ENCODE results near the gene MECP2.

MECP2 gene

GRCh38 chrX:154115071-154115470, 17.6 kb upstream of the MECP2 start:
- no peak for DNase-seq

- no peak for DNase-seq
These were observed 17.1 kb upstream of the MECP2 start for GRCh38 chrX:154114652-154115051.

GRCh38 chrX:154113729-154114128, 16.2 kb upstream of the MECP2 start:
- no peak for DNase-seq

GRCh38 chrX:154098551-154098950, 1.0 kb upstream of the MECP2 start:
- no peak for DNase-seq

GRCh38 chrX:154097003-154097588, 421 bp downstream of the MECP2 start:
- peak; percentile 44 to 76 (median 68) for DNase-seq

DNA sequence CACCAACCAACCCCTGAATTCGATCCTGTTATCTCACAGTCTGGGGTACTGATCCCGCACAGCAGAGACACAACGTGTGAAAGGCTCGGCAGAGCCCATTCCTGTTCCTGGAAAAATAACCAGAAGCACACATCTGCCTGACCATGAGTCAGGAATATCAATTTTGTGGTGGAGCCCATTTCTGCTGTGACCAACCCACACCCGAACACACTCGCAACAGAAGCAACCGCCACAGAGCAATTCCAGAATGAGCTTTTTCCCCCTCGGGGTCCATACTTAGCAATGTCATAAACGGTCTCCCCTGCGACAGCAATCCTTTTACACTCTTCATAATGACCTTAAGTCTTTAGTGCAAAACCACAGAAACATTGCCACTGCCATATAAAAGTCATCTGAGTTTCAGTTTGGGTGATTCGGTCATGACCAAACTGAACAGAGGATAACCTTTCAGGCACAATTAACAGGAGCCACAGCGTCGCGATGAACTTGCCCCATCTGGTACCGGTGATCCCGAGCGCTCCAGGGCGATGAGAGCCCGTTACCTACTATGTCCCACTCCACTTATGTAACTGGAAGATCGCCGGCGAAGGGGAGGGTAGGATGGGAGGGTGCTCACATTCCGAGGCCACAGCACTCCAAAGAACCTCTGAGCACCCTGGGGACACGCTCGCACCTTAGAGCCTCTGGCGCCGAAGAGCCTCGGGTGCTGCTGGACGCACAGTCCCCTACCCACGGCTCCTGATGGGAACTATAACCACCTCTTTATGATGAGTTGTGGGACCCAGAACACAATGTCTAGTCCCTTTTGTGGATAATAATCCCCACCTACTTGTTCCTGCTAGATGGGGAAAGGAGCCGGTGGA, 1.1 kb downstream of the MECP2 start:
- DNase-seq: peak in 1 of 5 experiments; percentile 57

GRCh38 chrX:154094833-154095232, 2.7 kb downstream of the MECP2 start:
- DNase-seq: no peak

DNA sequence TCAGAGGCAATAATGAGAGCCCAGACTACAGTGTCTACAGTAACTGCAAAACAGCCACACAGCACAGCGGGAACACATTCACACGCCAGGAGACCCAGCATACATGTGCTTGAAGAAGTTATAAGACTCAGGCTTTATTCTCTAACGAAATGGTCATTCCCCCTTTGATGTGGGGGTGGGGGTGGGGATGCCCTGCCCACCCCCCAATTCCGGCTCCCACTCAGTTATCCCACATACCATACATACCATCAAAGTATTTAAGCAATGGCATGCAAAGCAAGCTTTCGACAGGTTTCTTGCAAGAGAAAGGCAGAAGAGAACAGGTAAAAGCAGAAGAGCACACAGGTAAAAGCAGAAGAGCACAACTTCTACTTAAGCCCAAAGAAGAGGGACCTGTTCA, 3.6 kb downstream of the MECP2 start:
- DNase-seq: no peak

GRCh38 chrX:154092371-154092770, 5.1 kb downstream of the MECP2 start:
- peak in 1 of 5 experiments; percentile 28 for DNase-seq

- peak in 1 of 5 experiments; percentile 13 for DNase-seq
These were observed 5.8 kb downstream of the MECP2 start for GRCh38 chrX:154091678-154092077.

DNA sequence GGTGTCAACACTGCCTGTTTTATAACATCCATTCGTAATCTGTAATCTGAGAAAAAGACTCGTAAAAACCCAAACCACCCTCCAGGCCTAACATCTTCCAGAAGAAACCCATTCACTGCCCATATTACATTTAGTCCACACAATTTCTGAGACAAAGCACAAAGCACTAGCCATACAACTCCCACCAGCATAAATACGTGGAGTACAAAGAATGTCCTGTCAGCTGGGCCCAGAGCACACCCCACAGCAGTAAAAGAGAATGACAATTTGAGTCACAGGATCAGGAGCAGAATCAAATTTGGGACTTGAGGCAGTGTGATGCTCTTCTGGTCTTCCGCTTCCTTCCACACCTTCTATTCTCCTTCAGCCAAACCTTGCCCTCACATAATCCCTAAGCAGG, 6.8 kb downstream of the MECP2 start:
- DNase-seq: no peak

DNA sequence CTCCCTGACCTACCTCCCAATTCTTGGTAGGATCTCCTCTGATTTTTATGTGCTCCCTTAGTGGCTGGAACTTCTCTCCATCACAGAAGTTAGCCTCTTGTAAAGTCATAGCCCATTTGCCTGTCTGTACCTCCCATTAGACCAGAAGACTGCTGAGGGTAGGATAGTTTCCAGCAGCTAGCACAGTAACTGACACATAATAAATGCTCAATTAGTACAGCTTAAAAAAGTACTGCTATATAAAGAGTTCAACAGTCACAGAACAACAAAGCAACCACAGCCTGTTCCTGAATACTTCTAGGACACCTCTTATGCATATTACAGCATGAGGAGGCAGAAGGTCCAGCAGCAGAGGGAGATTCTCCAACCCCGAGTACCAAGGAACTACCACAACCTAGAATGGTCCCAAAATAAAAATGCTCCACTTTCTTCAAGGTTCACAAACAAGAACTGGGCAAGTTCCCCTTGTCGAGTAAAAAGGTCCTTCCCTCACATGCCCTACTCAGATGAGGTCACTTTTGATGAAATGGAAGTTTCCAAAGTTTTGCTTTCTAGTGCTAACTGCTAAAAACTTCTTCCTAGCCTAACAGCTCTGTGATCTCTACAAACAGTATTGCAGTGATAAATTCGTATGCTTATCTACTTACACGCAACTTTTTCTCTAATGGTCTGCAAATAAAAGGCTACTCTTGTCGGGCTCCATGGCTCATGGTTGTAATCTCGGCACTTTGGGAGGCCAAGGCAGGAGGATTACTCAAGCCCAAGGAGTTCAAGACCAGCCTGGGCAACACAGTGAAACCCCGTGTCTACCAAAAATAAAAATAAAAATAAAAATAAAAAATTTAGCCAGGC, 12.8 kb downstream of the MECP2 start:
- DNase-seq: no peak

DNA sequence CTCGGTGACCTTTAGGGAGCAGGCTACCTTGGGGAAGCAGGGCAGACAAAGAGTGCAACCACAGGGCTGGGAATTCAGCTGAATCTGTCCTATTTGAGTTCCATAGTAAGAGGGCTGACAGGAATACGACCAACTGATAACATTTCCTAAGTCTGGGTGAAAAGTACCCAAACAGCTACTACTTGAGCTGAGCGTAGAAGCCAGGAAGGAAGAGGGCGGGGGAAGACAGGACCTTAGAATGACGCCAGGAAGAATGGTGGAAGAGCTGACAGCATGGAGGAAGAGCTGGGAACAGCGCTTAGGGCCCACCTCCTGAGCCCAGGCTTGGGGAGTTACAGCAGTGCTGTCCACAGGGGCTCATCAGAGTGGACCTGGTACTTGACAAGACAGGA, 14.4 kb downstream of the MECP2 start:
- DNase-seq: no peak

- DNase-seq: no peak
These were observed 15.0 kb downstream of the MECP2 start for GRCh38 chrX:154082396-154083125.

DNA sequence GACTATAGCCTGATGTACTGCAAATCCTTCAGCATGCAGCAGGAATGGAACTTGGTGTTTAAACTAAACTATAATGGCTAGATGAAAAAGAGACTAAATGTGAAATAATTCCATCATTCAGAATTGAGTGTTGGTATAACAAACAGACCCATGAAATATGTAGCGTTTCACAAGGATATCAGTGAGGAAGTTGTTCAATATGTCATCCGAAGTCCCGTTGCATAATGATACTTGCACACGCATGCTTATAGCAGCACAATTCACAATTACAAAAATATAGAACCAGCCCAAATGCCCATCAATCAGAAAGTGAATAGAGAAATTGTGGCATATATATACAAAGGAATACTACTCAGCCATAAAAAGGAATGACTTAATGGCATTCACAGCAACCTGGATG, 20.4 kb downstream of the MECP2 start:
- no peak for DNase-seq

- DNase-seq: no peak
These were observed 23.3 kb downstream of the MECP2 start for GRCh38 chrX:154074199-154074598.

DNA sequence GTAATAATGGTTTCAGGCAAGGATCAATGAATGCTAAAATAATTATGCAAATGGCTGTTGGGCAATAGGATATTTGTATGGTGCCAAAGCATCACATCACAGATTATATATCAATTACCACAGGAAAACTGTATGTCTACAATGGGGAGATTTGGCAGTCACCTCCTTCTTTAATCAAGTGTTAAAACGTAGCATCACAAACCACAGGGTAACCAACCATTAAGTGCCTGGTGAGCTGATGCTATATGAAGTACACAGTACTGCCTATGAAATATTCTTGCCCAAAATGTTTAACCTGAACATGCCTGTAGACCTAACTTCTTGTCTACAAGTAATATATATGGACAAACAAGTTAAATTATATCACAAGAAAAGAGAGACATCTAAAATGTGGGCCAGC, 25.3 kb downstream of the MECP2 start:
- DNase-seq: no peak

GRCh38 chrX:154068560-154068959, 29.0 kb downstream of the MECP2 start:
- no peak for DNase-seq

- DNase-seq: no peak
These were observed 32.7 kb downstream of the MECP2 start for GRCh38 chrX:154064637-154065435.

DNA sequence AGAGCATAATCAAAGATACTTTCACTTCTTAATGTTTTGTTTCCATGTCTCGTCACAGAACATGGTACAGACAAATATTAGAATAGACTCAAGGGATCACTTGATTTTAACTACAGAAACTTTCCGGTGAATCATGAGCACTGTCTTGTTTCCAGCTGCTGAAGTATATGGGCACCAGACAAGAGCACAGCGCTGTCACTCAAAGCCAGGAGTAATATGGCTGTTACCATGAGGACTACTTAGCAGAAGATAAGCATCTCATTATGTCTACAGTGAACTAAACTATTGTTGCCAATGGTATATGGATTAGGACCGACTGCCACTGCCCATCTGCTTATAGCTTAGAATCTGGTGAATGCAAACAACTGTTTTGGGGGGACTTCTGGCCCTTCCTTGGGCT, 34.3 kb downstream of the MECP2 start:
- DNase-seq: no peak

DNA sequence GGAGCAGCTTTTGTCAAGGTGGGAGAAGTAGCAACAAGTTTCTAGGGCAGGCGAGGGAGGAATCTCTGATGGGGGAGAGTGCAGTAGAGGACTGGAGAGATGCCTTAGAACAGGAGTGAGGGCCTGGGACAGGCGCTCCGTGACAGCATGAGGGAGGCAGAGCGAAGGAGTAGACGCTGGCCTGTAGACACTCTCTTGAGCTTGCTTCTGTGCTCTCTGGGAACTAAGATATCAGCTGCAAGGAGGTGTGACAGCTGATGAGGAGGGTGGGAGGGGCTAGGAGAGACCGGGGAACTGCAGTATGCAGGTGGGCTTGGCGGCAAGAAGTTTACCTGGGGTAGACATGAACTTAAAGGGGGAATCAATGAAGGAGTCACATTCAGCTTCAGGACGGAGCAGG, 35.7 kb downstream of the MECP2 start:
- DNase-seq: no peak

DNA sequence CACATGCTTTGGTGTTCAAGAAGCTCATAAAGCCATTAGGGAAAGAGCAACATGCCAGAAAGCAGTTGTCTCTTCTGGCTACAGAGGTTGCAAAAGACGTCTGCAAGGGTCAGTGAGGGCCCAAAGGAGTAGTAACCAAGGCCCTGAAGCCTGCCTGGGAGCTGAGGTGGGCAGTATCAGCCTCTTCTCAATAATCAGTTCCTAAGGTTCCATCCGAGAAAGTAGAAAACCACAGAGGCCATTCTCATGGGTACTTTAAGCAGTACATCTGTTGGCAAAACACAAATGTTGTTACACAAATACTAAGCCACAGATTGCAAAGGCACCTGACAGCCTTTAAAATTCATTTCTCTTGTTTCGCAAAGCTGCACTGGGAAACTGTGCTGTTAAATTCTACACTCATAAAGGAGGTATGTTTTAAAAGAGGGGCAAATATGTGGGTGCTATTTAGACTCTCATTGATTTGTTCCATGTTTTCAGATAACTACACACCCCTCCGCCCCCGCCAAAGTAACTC, 37.7 kb downstream of the MECP2 start:
- DNase-seq: no peak

All from T-helper 2 cell (primary cell).